Adipocyte (in vitro differentiated cells): ENCODE measurements around the gene ANKRD53.

Experiments
- DNase-seq: peaks from one replicate; pipeline ENCODE4 v3.0.0-alpha.2; 2015; ENCODE audit warnings: low read depth
- H3K27me3 ChIP-seq: replicated peaks from 2 replicates; pipeline ENCODE4 v1.7.0; 2013; ENCODE audit warnings: mild to moderate bottlenecking, low read length, moderate library complexity; ENCODE audit not compliant: control insufficient read depth, insufficient read depth
- H3K36me3 ChIP-seq: 2 replicates; pipeline ENCODE4 v1.7.0; 2013; ENCODE audit warnings: low read length, mild to moderate bottlenecking, moderate library complexity; ENCODE audit not compliant: control insufficient read depth, insufficient read depth, severe bottlenecking
- H3K4me1 ChIP-seq: 2 replicates; pipeline ENCODE4 v1.7.0; 2013; ENCODE audit warnings: mild to moderate bottlenecking, low read length, moderate library complexity; ENCODE audit not compliant: control insufficient read depth, insufficient read depth
- H3K4me3 ChIP-seq: 2 replicates; pipeline ENCODE4 v1.7.0; 2013; ENCODE audit warnings: mild to moderate bottlenecking, low read length, moderate library complexity
- H3K9ac ChIP-seq: 2 replicates; pipeline ENCODE4 v1.7.0; 2013; ENCODE audit warnings: mild to moderate bottlenecking, low read length, moderate library complexity
- H3K9me3 ChIP-seq: 2 replicates; pipeline ENCODE4 v1.7.0; 2013; ENCODE audit warnings: mild to moderate bottlenecking, low read length, moderate library complexity; ENCODE audit not compliant: control insufficient read depth

The ANKRD53 gene

GRCh38 chr2:70979180-70979488, 704 bp downstream of the ANKRD53 start:
- DNase-seq: no peak
- Histone ChIP-seq H3K9me3 (no peaks in the 10 kb centered on the region), H3K4me3 (peak overlapping the region; percentile 85)

GRCh38 chr2:70979626-70980025, 1.2 kb downstream of the ANKRD53 start:
- Histone ChIP-seq H3K9me3 (no peaks in the 10 kb centered on the region), H3K36me3 (no peaks in the 10 kb centered on the region), H3K27me3 (no peaks in the 10 kb centered on the region), H3K4me1 (peaks cover 17% of the 10 kb centered on the region), H3K9ac (no peak overlapping the region), H3K4me3 (no peak overlapping the region)
- no peak for DNase-seq

More at GRCh38 chr2:70979180-70979488, 704 bp downstream of the ANKRD53 start:
- Histone ChIP-seq H3K36me3 (no peaks in the 10 kb centered on the region), H3K4me1 (peaks cover 17% of the 10 kb centered on the region), H3K27me3 (no peaks in the 10 kb centered on the region), H3K9ac (peak overlapping the region; percentile 89)

- H3K4me1 ChIP-seq: peaks cover 16% of the 10 kb centered on the region
- H3K9ac ChIP-seq: no peak overlapping the region
- DNase-seq: no peak
- no peaks in the 10 kb centered on the region for H3K27me3 ChIP-seq
- peaks cover 11% of the 10 kb centered on the region for H3K36me3 ChIP-seq
- H3K9me3 ChIP-seq: no peaks in the 10 kb centered on the region
- H3K4me3 ChIP-seq: no peak overlapping the region
Observed at GRCh38 chr2:70981421-70981820, 3.0 kb downstream of the ANKRD53 start.

GRCh38 chr2:70981866-70982810, 3.7 kb downstream of the ANKRD53 start:
- Histone ChIP-seq H3K4me3 (no peak overlapping the region), H3K4me1 (peaks cover 13% of the 10 kb centered on the region), H3K27me3 (no peaks in the 10 kb centered on the region), H3K9ac (no peak overlapping the region), H3K36me3 (peaks cover 18% of the 10 kb centered on the region), H3K9me3 (no peaks in the 10 kb centered on the region)
- DNase-seq: no peak

GRCh38 chr2:70982971-70983370, 4.5 kb downstream of the ANKRD53 start:
- Histone ChIP-seq H3K27me3 (no peaks in the 10 kb centered on the region), H3K4me1 (peaks cover 11% of the 10 kb centered on the region), H3K36me3 (peaks cover 27% of the 10 kb centered on the region), H3K9ac (no peak overlapping the region), H3K9me3 (no peaks in the 10 kb centered on the region), H3K4me3 (no peak overlapping the region)
- DNase-seq: no peak

GRCh38 chr2:70983506-70984227, 5.2 kb downstream of the ANKRD53 start:
- no peak overlapping the region for H3K4me3 ChIP-seq
- DNase-seq: no peak

GRCh38 chr2:70984228-70984575, 5.8 kb downstream of the ANKRD53 start:
- Histone ChIP-seq H3K4me3 (no peak overlapping the region), H3K9ac (no peak overlapping the region), H3K27me3 (no peaks in the 10 kb centered on the region), H3K9me3 (no peaks in the 10 kb centered on the region), H3K4me1 (peaks cover 10% of the 10 kb centered on the region), H3K36me3 (peaks cover 39% of the 10 kb centered on the region)
- no peak for DNase-seq

More at GRCh38 chr2:70983506-70984227, 5.2 kb downstream of the ANKRD53 start:
- Histone ChIP-seq H3K4me1 (peaks cover 12% of the 10 kb centered on the region), H3K9ac (no peak overlapping the region), H3K27me3 (no peaks in the 10 kb centered on the region), H3K9me3 (no peaks in the 10 kb centered on the region), H3K36me3 (peaks cover 34% of the 10 kb centered on the region)

GRCh38 chr2:70984576-70985282, 6.3 kb downstream of the ANKRD53 start:
- no peaks in the 10 kb centered on the region for H3K27me3 ChIP-seq
- no peak overlapping the region for H3K4me3 ChIP-seq
- no peak for DNase-seq
- H3K9ac ChIP-seq: no peak overlapping the region
- peaks cover 44% of the 10 kb centered on the region for H3K36me3 ChIP-seq
- H3K9me3 ChIP-seq: no peaks in the 10 kb centered on the region
- peaks cover 9% of the 10 kb centered on the region for H3K4me1 ChIP-seq

GRCh38 chr2:70985283-70985688, 6.9 kb downstream of the ANKRD53 start:
- H3K9me3 ChIP-seq: no peaks in the 10 kb centered on the region
- no peak for DNase-seq
- H3K4me1 ChIP-seq: peaks cover 9% of the 10 kb centered on the region
- H3K9ac ChIP-seq: no peak overlapping the region
- H3K27me3 ChIP-seq: no peaks in the 10 kb centered on the region
- H3K36me3 ChIP-seq: peaks cover 50% of the 10 kb centered on the region
- H3K4me3 ChIP-seq: no peak overlapping the region

GRCh38 chr2:70985956-70986355, 7.5 kb downstream of the ANKRD53 start:
- DNase-seq: no peak
- Histone ChIP-seq H3K27me3 (no peaks in the 10 kb centered on the region), H3K4me1 (peaks cover 9% of the 10 kb centered on the region), H3K4me3 (no peak overlapping the region), H3K9ac (no peak overlapping the region), H3K36me3 (peaks cover 54% of the 10 kb centered on the region), H3K9me3 (no peaks in the 10 kb centered on the region)
